GM20000 (cell line): ENCODE results near the gene SQSTM1.
"Not testable (repeated sequence)": the region's sequence is repeated elsewhere in the genome, so short reads cannot be mapped to it uniquely, and the experiment has no call there.

Source experiments
- DNase-seq: peaks from one replicate; pipeline ENCODE4 v3.0.0; 2012; ENCODE audit warnings: low spot score
- CTCF ChIP-seq: IDR thresholded peaks from 2 replicates; pipeline ENCODE4 v1.5.1; 2012; ENCODE audit warnings: mild to moderate bottlenecking, control low read depth; ENCODE audit errors: extremely low read depth, missing control alignments

SQSTM1 gene

GRCh38 chr5:179829732-179830435 lies 9.2 kb downstream of the SQSTM1 start:
- DNase-seq: no peak
- no peak for TF ChIP-seq CTCF

GRCh38 chr5:179830818-179831468 lies 10.2 kb downstream of the SQSTM1 start:
- no peak for TF ChIP-seq CTCF
- DNase-seq: no peak

- no peak for DNase-seq
- no peak for TF ChIP-seq CTCF
Observed at GRCh38 chr5:179832039-179832745, 11.5 kb downstream of the SQSTM1 start.

- no peak for TF ChIP-seq CTCF
- DNase-seq: no peak
Observed at GRCh38 chr5:179833056-179833708, 12.5 kb downstream of the SQSTM1 start.

- no peak for TF ChIP-seq CTCF
- DNase-seq: no peak
Observed at GRCh38 chr5:179833709-179834070, 13.0 kb downstream of the SQSTM1 start.

GRCh38 chr5:179834120-179834519 lies 13.4 kb downstream of the SQSTM1 start:
- no peak for TF ChIP-seq CTCF
- DNase-seq: no peak

GRCh38 chr5:179834871-179835270 lies 14.2 kb downstream of the SQSTM1 start:
- not testable (repeated sequence) for DNase-seq
